K562 (cell line): ENCODE data around the gene NFIB. TPM values are rescaled to one million over a fixed set of nuclear protein-coding genes. Genes with fewer than 3 reads are reported as not detected.

Experiments
- ATAC-seq: fragments of 200-7000 bp; cut with Tn5 transposase; 3 replicates; pipeline ENCODE4 v1.9.1; 2020; ENCODE audit warnings: moderate library complexity
- BruUV-seq: library from RNA; stranded (reverse); fragments of 400-500 nt; replicated peaks from 2 replicates; lab custom pipeline; 2021; lab: Mats Ljungman, UMichigan
- CTCF ChIA-PET: fragments of 300-600 bp; formaldehyde crosslinking; extraction: SDS; loops from one replicate; lab custom pipeline; 2021; ENCODE audit warnings: low intra/inter-chr PET ratio; lab: Yijun Ruan, JAX
- POLR2A ChIA-PET: fragments of 300-600, 350-650 bp; sonication (Branson Sonifier 250); formaldehyde crosslinking; extraction: SDS; loops from one replicate; lab custom pipeline; 2021; ENCODE audit warnings: antibody characterized with exemption, inconsistent platforms; lab: Yijun Ruan, JAX
- DNase-seq, 4 experiments: peaks; one replicate each; pipeline versions ENCODE4 v3.0.0 to v3.0.0-alpha.2; 2011 to 2018; ENCODE audit warnings: low spot score in 3 of 4, mixed read lengths in 3 of 4; ENCODE audit errors: extremely low read depth in 1 of 4
- FAIRE-seq: peaks from 2 replicates; lab custom pipeline; 2011; peaks lifted over from hg19 to GRCh38; lab: Jason Lieb, UNC
- H2AFZ ChIP-seq: 2 replicates; pipeline ENCODE4 v1.6.0; 2011; ENCODE audit warnings: low read depth, low read length, control low read depth, inconsistent platforms
- H3K27ac ChIP-seq: fragments of 200-600 bp; 3 replicates; pipeline ENCODE4 v1.8.0; 2011; ENCODE audit warnings: low read depth, mild to moderate bottlenecking, control low read depth, inconsistent platforms, low read length, moderate library complexity, mixed read lengths; ENCODE audit errors: extremely low read depth
- H3K27me3 ChIP-seq, 2 experiments: fragments of 300-600 bp in 1 of 2; 2 replicates in 1 of 2; 3 replicates in 1 of 2; pipeline versions ENCODE4 v1.6.0 to v1.8.0; 2011; ENCODE audit warnings: inconsistent platforms in 2 of 2, low read length in 2 of 2, mild to moderate bottlenecking in 1 of 2, mixed read lengths in 1 of 2, moderate library complexity in 1 of 2; ENCODE audit not compliant: control insufficient read depth in 2 of 2, insufficient read depth in 2 of 2
- H3K36me3 ChIP-seq: fragments of 300-600 bp; 3 replicates; pipeline ENCODE4 v1.8.0; 2011; ENCODE audit warnings: mild to moderate bottlenecking, low read length, inconsistent platforms; ENCODE audit not compliant: control insufficient read depth, insufficient read depth
- H3K4me1 ChIP-seq, 2 experiments: fragments of 200-600 bp in 1 of 2; replicated peaks in 1 of 2; 2 replicates in 1 of 2; 3 replicates in 1 of 2; pipeline versions ENCODE4 v1.5.1 to v1.8.0; 2011; ENCODE audit warnings: inconsistent platforms in 2 of 2, low read length in 2 of 2, mild to moderate bottlenecking in 1 of 2, mixed read lengths in 1 of 2, moderate library complexity in 1 of 2; ENCODE audit not compliant: control insufficient read depth in 2 of 2, insufficient read depth in 2 of 2
- H3K4me2 ChIP-seq: 2 replicates; pipeline ENCODE4 v1.6.1; 2011; ENCODE audit warnings: low read length, control low read depth, inconsistent platforms, mixed read lengths; ENCODE audit not compliant: insufficient read depth
- H3K4me3 ChIP-seq: fragments of 200-600 bp; sonication (generic), shearing (Covaris generic); 2 replicates; pipeline ENCODE4 v1.5.1; 2016; ENCODE audit warnings: control low read depth, inconsistent platforms
- H3K79me2 ChIP-seq: fragments of 200-600 bp; 3 replicates; pipeline ENCODE4 v1.8.0; 2011; ENCODE audit warnings: low read length, inconsistent platforms; ENCODE audit not compliant: control insufficient read depth, insufficient read depth
- H3K9ac ChIP-seq, 2 experiments: 2 replicates each; pipeline versions ENCODE4 v1.6.0 to v1.6.1; 2011; ENCODE audit warnings: low read depth in 2 of 2, low read length in 2 of 2, control low read depth in 1 of 2, inconsistent platforms in 1 of 2, mild to moderate bottlenecking in 1 of 2, mixed read lengths in 1 of 2; ENCODE audit not compliant: insufficient read depth in 1 of 2
- H3K9me1 ChIP-seq: one replicate; pipeline ENCODE4 v1.6.0; 2011; ENCODE audit warnings: inconsistent platforms, mild to moderate bottlenecking, low read length, moderate library complexity; ENCODE audit not compliant: control insufficient read depth, insufficient read depth
- H3K9me3 ChIP-seq: replicated peaks from 2 replicates; pipeline ENCODE4 v1.5.1; 2011; ENCODE audit warnings: low read depth, low read length, inconsistent platforms; ENCODE audit not compliant: control insufficient read depth, insufficient read depth
- H4K20me1 ChIP-seq: replicated peaks from 2 replicates; pipeline ENCODE4 v1.6.1; 2011; ENCODE audit warnings: low read length, inconsistent platforms, mixed read lengths; ENCODE audit not compliant: control insufficient read depth, insufficient read depth
- BCOR ChIP-seq: fragments of 450-650 bp; IDR thresholded peaks from 2 replicates; pipeline ENCODE4 v1.6.1; 2016
- CHD7 ChIP-seq: fragments of 200-600 bp; sonication (generic); IDR thresholded peaks from one replicate; pipeline ENCODE4 v1.6.1; 2012; ENCODE audit warnings: mild to moderate bottlenecking, low read depth, low read length, inconsistent platforms
- ETV6 ChIP-seq, 3 experiments: fragments of 150-350 bp in 1 of 3; sonication (generic) in 1 of 3; formaldehyde crosslinking in 1 of 3; IDR thresholded peaks; 2 replicates each; pipeline versions ENCODE4 v1.6.1 to v1.8.0; 2014 to 2022; ENCODE audit warnings: borderline replicate concordance in 2 of 3, low read depth in 2 of 3, antibody characterized with exemption in 1 of 3, low read length in 1 of 3, mild to moderate bottlenecking in 1 of 3, missing genetic modification reagents in 1 of 3
- PHB2 ChIP-seq: fragments of 450-650 bp; IDR thresholded peaks from 2 replicates; pipeline ENCODE4 v1.6.1; 2017; ENCODE audit warnings: low read depth
- ZNF77 ChIP-seq: fragments of 250-450 bp; sonication (Bioruptor Pico); IDR thresholded peaks from 2 replicates; pipeline ENCODE4 v1.5.0; 2020
- WGBS: fragments of 100-300 bp; shearing (Covaris generic); methylation state at CpG from one replicate; pipeline ENCODE4 v1.1.6; 2016; ENCODE audit warnings: low coverage, mixed read lengths; ENCODE audit not compliant: insufficient coverage; ENCODE audit errors: missing lambda C conversion rate; 5-methylcytosine and 5-hydroxymethylcytosine counted together
- in situ Hi-C: fragments of 300-500 bp; cut with MboI; formaldehyde crosslinking; loops from 4 replicates; pipeline ENCODE4 v1.15.0; 2018; ENCODE audit warnings: inconsistent platforms, mixed read lengths
- intact Hi-C: fragments of 100-400 bp; cut with micrococcal nuclease; formaldehyde crosslinking; loops from 2 replicates; pipeline ENCODE4 v1.14.2; 2022
- polyA plus RNA-seq, 8 experiments: library from polyadenylated mRNA; depleted of rRNA in 4 of 8; stranded (reverse) in 5 of 8; unstranded in 3 of 8; fragments of >200 nt; fragmentation: Nextera tagmentation in 2 of 8; fragmentation: Illumina TruSeq in 1 of 8; extraction: Ambion mirVana in 2 of 8; extraction: Trizol in 1 of 8; gene quantifications; 2 replicates each; pipeline versions ENCODE4 v1.2.1 to v1.2.3, GENCODE V29; 2011 to 2014; ENCODE audit warnings: inconsistent platforms in 1 of 8, missing spikeins in 1 of 8
- total RNA-seq, 7 experiments: library from RNA; depleted of rRNA in 6 of 7; stranded (reverse); fragments of >200 nt in 6 of 7; fragmentation: Illumina TruSeq in 2 of 7; extraction: Trizol in 2 of 7; gene quantifications; 2 replicates each; pipeline versions ENCODE4 v1.2.1 to v1.2.3, GENCODE V29; 2011 to 2021; ENCODE audit warnings: low replicate concordance in 1 of 7
- TF ChIP-seq, protein P1 (sequence below): fragments of 250-450 bp; sonication (Bioruptor Pico); IDR thresholded peaks from 2 replicates; pipeline ENCODE4 v1.8.0; 2021; ENCODE audit warnings: mild to moderate bottlenecking, moderate library complexity

The NFIB gene
- total and polyA plus RNA-seq, 9 of the 15 experiments (the other 6 are each of a cell fraction or from before 2014, with no cell fraction given), result 1.2 to 3.3 (median 1.9) TPM

- Histone ChIP-seq H3K9ac (no peak overlapping the region), H3K9me1 (no peaks in the 10 kb centered on the region), H3K27ac (no peak overlapping the region), H3K4me1 (no peaks in the 10 kb centered on the region), H3K9me3 (no peaks in the 10 kb centered on the region), H3K27me3 (no peaks in the 10 kb centered on the region), H3K4me3 (no peak overlapping the region), H3K79me2 (no peaks in the 10 kb centered on the region), H3K36me3 (no peaks in the 10 kb centered on the region), H2AFZ (no peak overlapping the region), H3K4me2 (no peak overlapping the region), H4K20me1 (no peaks in the 10 kb centered on the region)
- DNase-seq (no peak), ATAC-seq (no peak), FAIRE-seq (no peak)
- POLR2A ChIA-PET, result no interaction called here
- BruUV-seq, result no TSS peak
- WGBS, result 0% methylated on average over 1 of the region's 1 CpG
- intact Hi-C loops, result no loop called here
- CTCF ChIA-PET, result no interaction called here
- in situ Hi-C loops, result loop anchor here (25.0 kb wide), 1 partner anchor 953 kb away; no protein-coding TSS in a partner anchor
- TF ChIP-seq, protein P1, sequence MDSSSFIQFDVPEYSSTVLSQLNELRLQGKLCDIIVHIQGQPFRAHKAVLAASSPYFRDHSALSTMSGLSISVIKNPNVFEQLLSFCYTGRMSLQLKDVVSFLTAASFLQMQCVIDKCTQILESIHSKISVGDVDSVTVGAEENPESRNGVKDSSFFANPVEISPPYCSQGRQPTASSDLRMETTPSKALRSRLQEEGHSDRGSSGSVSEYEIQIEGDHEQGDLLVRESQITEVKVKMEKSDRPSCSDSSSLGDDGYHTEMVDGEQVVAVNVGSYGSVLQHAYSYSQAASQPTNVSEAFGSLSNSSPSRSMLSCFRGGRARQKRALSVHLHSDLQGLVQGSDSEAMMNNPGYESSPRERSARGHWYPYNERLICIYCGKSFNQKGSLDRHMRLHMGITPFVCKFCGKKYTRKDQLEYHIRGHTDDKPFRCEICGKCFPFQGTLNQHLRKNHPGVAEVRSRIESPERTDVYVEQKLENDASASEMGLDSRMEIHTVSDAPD (CRISPR knock-in tag), result no peak
- TF ChIP-seq PHB2 (no peak), ZNF77 (CRISPR knock-in tag) (no peak), BCOR (no peak), ETV6 (IDR thresholded peaks at IDR 0.05; ENCODE audit: borderline replicate concordance in 1 of 2, low read depth in 2 of 2, low read length in 1 of 2) (no peak), ETV6 (CRISPR knock-in tag; IDR thresholded peaks at IDR 0.05; ENCODE audit: borderline replicate concordance) (no peak), CHD7 (no peak)
Measured at GRCh38 chr9:14190240-14190639, 123.7 kb downstream of the NFIB start.
